Calu3 (cell line): ENCODE measurements around the gene GRIK2. TPM values are rescaled to one million over a fixed set of nuclear protein-coding genes. Genes with fewer than 3 reads are reported as not detected.

Source experiments
- BruUV-seq: library from RNA; stranded (reverse); fragments of 400-500 nt; replicated peaks from 2 replicates; lab custom pipeline; 2021; lab: Mats Ljungman, UMichigan
- CTCF ChIA-PET: fragments of 300-600 bp; sonication (Branson Sonifier 250); formaldehyde crosslinking; loops from one replicate; lab custom pipeline; 2022; ENCODE audit warnings: antibody characterized with exemption; lab: Charles Lee
- DNase-seq: peaks from one replicate; pipeline ENCODE4 v3.0.0; 2022
- H3K27ac Mint-ChIP-seq: one replicate; pipeline ENCODE4 v1.8.0; 2022; ENCODE audit warnings: mixed read lengths; ENCODE audit not compliant: unreplicated experiment
- H3K27me3 Mint-ChIP-seq: one replicate; pipeline ENCODE4 v1.8.0; 2022; ENCODE audit warnings: mixed read lengths; ENCODE audit not compliant: unreplicated experiment
- H3K36me3 Mint-ChIP-seq: one replicate; pipeline ENCODE4 v1.8.0; 2022; ENCODE audit warnings: mild to moderate bottlenecking, moderate library complexity, mixed read lengths; ENCODE audit not compliant: insufficient read depth, unreplicated experiment
- H3K4me1 Mint-ChIP-seq: one replicate; pipeline ENCODE4 v1.8.0; 2022; ENCODE audit warnings: mild to moderate bottlenecking, low read depth, mixed read lengths; ENCODE audit not compliant: unreplicated experiment
- H3K4me3 Mint-ChIP-seq: one replicate; pipeline ENCODE4 v1.8.0; 2022; ENCODE audit warnings: mild to moderate bottlenecking, low read depth, moderate library complexity, mixed read lengths; ENCODE audit not compliant: unreplicated experiment
- H3K9me3 Mint-ChIP-seq: one replicate; pipeline ENCODE4 v1.8.0; 2022; ENCODE audit warnings: low read depth, mixed read lengths; ENCODE audit not compliant: unreplicated experiment
- CTCF ChIP-seq: fragments of 200-600 bp; IDR thresholded peaks from one replicate; pipeline ENCODE4 v1.8.0; 2022; ENCODE audit warnings: antibody characterized with exemption; ENCODE audit not compliant: unreplicated experiment
- intact Hi-C: fragments of 100-400 bp; cut with micrococcal nuclease; formaldehyde crosslinking; loops from one replicate; pipeline ENCODE4 v1.10.0; 2022; ENCODE audit not compliant: unreplicated experiment
- total RNA-seq: library from RNA; stranded (reverse); gene quantifications from 2 replicates; pipeline ENCODE4 v1.2.3, GENCODE V29; 2022

The GRIK2 gene
- total RNA-seq, 1 experiment from 2014 or later: 3.3 TPM

- H3K9me3 Mint-ChIP-seq: no peaks in the 10 kb centered on the region
- no peaks in the 10 kb centered on the region for H3K27me3 Mint-ChIP-seq
- H3K4me1 Mint-ChIP-seq: no peaks in the 10 kb centered on the region
- intact Hi-C loops: no loop called here
- DNase-seq: no peak
- no TSS peak for BruUV-seq
- no peak for TF ChIP-seq CTCF
- CTCF ChIA-PET: no interaction called here
- no peak overlapping the region for H3K27ac Mint-ChIP-seq
- H3K36me3 Mint-ChIP-seq: no peaks in the 10 kb centered on the region
- H3K4me3 Mint-ChIP-seq: no peak overlapping the region
These were observed 658.2 kb downstream of the GRIK2 start for GRCh38 chr6:102051720-102052119.

- Mint-ChIP-seq H3K27me3 (no peaks in the 10 kb centered on the region), H3K36me3 (no peaks in the 10 kb centered on the region), H3K4me3 (no peak overlapping the region), H3K4me1 (no peaks in the 10 kb centered on the region), H3K27ac (no peak overlapping the region), H3K9me3 (no peaks in the 10 kb centered on the region)
- CTCF ChIA-PET: no interaction called here
- DNase-seq: no peak
- no TSS peak for BruUV-seq
- intact Hi-C loops: no loop called here
- no peak for TF ChIP-seq CTCF
These were observed 670.6 kb downstream of the GRIK2 start for GRCh38 chr6:102064142-102064541.

- Mint-ChIP-seq H3K4me3 (no peak overlapping the region), H3K27ac (no peak overlapping the region), H3K9me3 (no peaks in the 10 kb centered on the region), H3K4me1 (no peaks in the 10 kb centered on the region), H3K36me3 (no peaks in the 10 kb centered on the region), H3K27me3 (no peaks in the 10 kb centered on the region)
- no peak for DNase-seq
- no peak for TF ChIP-seq CTCF
- no TSS peak for BruUV-seq
- intact Hi-C loops: no loop called here
- CTCF ChIA-PET: no interaction called here
These were observed 672.8 kb downstream of the GRIK2 start for GRCh38 chr6:102066301-102066700.

- BruUV-seq: no TSS peak
- no peak for TF ChIP-seq CTCF
- CTCF ChIA-PET: no interaction called here
- Mint-ChIP-seq H3K36me3 (no peaks in the 10 kb centered on the region), H3K9me3 (peaks cover under 1% of the 10 kb centered on the region), H3K27ac (no peak overlapping the region), H3K4me1 (peaks cover under 1% of the 10 kb centered on the region), H3K4me3 (no peak overlapping the region), H3K27me3 (no peaks in the 10 kb centered on the region)
- no peak for DNase-seq
- intact Hi-C loops: no loop called here
These were observed 674.9 kb downstream of the GRIK2 start for GRCh38 chr6:102068349-102068929.
